Cardiac muscle cell (in vitro differentiated cells and primary cell): ENCODE measurements around the gene TMEM18. TPM values are rescaled to one million over a fixed set of nuclear protein-coding genes. Genes with fewer than 3 reads are reported as not detected.

Experiments used
- DNase-seq, 2 donors: peaks; one replicate each; pipeline versions ENCODE4 v3.0.0 to v3.0.0-alpha.2; 2010 to 2017; ENCODE audit warnings: low read depth in 1 of 2, low spot score in 1 of 2
- H3K27ac ChIP-seq: fragments of 200-600 bp; sonication (generic); 2 replicates; pipeline ENCODE4 v1.5.1; 2016
- H3K27me3 ChIP-seq: fragments of 200-600 bp; sonication (generic); 2 replicates; pipeline ENCODE4 v1.6.0; 2016; ENCODE audit warnings: control low read depth
- H3K36me3 ChIP-seq: fragments of 200-600 bp; sonication (generic); 2 replicates; pipeline ENCODE4 v1.5.1; 2016; ENCODE audit warnings: control low read depth
- H3K4me1 ChIP-seq: fragments of 200-600 bp; sonication (generic); 2 replicates; pipeline ENCODE4 v1.8.1; 2017; ENCODE audit warnings: low read depth, mild to moderate bottlenecking, mixed run types
- H3K4me3 ChIP-seq: fragments of 200-600 bp; sonication (generic); 2 replicates; pipeline ENCODE4 v1.5.1; 2016; ENCODE audit warnings: mild to moderate bottlenecking
- H3K9me3 ChIP-seq: fragments of 200-600 bp; sonication (generic); 2 replicates; pipeline ENCODE4 v1.5.1; 2017; ENCODE audit warnings: low read depth, mild to moderate bottlenecking, control low read depth
- CTCF ChIP-seq: IDR thresholded peaks from 2 replicates; pipeline ENCODE4 v1.5.1; 2012; ENCODE audit warnings: low read depth, mild to moderate bottlenecking, low read length
- polyA plus RNA-seq: library from polyadenylated mRNA; unstranded; fragments of >200 nt; fragmentation: Nextera tagmentation; extraction: Ambion mirVana; gene quantifications from 2 replicates; pipeline ENCODE4 v1.2.1, GENCODE V29; 2016
- total RNA-seq: library from RNA; depleted of rRNA; stranded (reverse); fragments of >200 nt; gene quantifications from 2 replicates; pipeline ENCODE4 v1.2.3, GENCODE V29; 2016

The TMEM18 gene
- total and polyA plus RNA-seq, 2 experiments from 2014 or later: 38.3 to 42.1 TPM

DNA sequence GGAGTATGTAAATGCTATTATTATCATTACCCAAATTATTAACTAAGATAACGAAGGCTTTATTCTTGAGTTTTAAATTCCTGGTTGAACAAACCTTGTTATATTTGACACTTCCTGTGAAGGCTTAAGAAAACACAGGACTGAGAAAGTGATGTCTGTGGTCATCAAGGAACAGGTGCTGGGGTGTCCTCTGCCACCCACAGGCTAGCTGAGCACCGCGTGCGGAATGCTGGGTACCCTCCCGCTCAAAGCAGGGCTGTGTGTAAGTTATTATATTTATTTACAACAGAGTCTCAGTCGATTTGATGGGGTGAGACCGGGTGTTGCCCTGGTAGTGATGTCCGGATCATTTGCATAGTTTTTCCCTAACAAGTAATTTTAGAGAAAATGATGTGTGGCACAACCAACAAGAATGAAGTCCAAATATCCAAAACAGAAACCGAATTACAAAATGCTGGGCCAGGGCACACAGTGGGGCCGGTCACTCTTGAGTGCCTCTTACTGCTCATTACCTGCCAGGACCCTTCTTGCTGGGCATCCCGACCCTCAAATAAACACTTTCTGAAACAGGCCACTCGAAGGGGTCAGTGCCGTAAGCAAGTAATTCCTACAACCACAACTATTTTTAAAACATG is 49.2 kb downstream of the TMEM18 start:
- no peak for DNase-seq
- Histone ChIP-seq H3K4me3 (no peak overlapping the region), H3K4me1 (no peaks in the 10 kb centered on the region), H3K36me3 (no peaks in the 10 kb centered on the region), H3K9me3 (no peaks in the 10 kb centered on the region), H3K27me3 (peaks cover 11% of the 10 kb centered on the region), H3K27ac (no peak overlapping the region)
- no peak for TF ChIP-seq CTCF

DNA sequence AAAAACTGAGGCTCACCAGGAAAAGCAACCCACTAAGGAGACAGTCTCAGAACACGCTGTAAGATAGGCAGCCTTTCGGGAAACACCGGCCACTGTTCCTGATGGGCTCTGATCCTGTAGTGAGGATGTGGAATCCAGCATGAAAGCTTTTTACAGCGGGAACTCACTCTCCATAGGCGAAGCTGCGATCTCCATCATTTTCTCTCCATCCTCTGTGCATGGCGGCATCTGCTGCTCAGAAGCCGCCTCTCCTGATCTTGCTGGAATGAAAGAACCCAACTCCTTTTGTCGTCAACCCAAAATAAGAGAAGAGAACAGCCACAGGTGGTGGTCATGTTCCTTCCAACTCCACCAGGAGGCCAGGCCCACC is 49.9 kb downstream of the TMEM18 start:
- Histone ChIP-seq H3K4me3 (no peak overlapping the region), H3K27me3 (peaks cover 11% of the 10 kb centered on the region), H3K27ac (no peak overlapping the region), H3K36me3 (no peaks in the 10 kb centered on the region), H3K4me1 (no peaks in the 10 kb centered on the region), H3K9me3 (no peaks in the 10 kb centered on the region)
- no peak for TF ChIP-seq CTCF
- DNase-seq: no peak

DNA sequence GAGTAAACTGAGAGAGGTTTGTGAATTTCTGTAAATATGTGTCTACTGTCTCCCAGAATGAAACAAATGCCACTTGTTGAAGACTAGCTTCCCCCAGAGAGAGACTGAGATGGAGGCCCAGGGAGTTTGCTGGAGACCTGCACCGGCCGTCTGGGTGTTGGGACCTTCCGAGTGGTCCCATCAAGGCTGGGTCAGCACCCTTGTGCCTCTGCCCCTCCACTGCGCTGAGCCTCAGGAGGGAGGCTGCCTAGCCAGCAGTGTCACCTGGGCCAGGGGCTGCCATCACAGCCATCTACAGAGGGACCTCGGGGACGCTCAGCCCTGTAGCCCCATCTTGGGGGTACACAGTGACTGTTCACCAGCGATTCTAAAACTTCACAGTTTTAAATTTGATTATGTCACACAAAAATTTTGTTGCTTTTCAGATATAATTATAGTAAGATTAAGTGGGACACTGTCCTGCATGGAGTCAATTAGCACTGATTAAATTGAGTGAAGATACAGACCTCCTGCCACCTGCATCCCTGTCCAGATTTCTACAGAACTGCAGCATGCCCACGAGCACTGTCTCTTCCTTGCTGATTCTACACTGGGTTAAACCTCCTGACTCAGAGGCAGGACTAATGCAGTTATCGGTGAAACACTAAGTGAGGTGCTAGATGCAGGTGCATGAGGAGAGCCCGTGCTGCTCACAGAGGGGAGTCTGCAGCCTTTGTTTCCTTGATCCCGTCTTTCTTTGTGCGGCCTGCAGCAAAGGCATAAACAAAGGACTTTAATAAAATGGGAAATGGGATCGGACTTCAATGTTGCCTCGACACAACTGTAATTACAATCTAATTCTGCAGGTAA is 50.5 kb downstream of the TMEM18 start:
- no peak for DNase-seq
- no peak for TF ChIP-seq CTCF
- H3K4me1 ChIP-seq: no peaks in the 10 kb centered on the region

GRCh38 chr2:625415-626333 is 51.5 kb downstream of the TMEM18 start:
- Histone ChIP-seq H3K9me3 (no peaks in the 10 kb centered on the region), H3K4me1 (no peaks in the 10 kb centered on the region), H3K27ac (no peak overlapping the region), H3K36me3 (no peaks in the 10 kb centered on the region), H3K4me3 (no peak overlapping the region), H3K27me3 (peaks cover 11% of the 10 kb centered on the region)
- DNase-seq: no peak
- TF ChIP-seq CTCF: no peak

More for the DNA sequence above, 50.5 kb downstream of the TMEM18 start:
- Histone ChIP-seq H3K27me3 (peaks cover 11% of the 10 kb centered on the region), H3K4me3 (no peak overlapping the region), H3K27ac (no peak overlapping the region), H3K9me3 (no peaks in the 10 kb centered on the region), H3K36me3 (no peaks in the 10 kb centered on the region)

- no peak overlapping the region for H3K27ac ChIP-seq
- H3K9me3 ChIP-seq: no peaks in the 10 kb centered on the region
- no peak overlapping the region for H3K4me3 ChIP-seq
- H3K4me1 ChIP-seq: no peaks in the 10 kb centered on the region
- H3K36me3 ChIP-seq: no peaks in the 10 kb centered on the region
- TF ChIP-seq CTCF: no peak
- H3K27me3 ChIP-seq: peaks cover 11% of the 10 kb centered on the region
- no peak for DNase-seq
Measured at GRCh38 chr2:624551-625347, 52.5 kb downstream of the TMEM18 start.
